H1 (cell line): ENCODE measurements around the gene NKTR. TPM values are rescaled to one million over a fixed set of nuclear protein-coding genes. Genes with fewer than 3 reads are reported as not detected.

Experiments
- CTCF ChIA-PET: fragments of 300-600 bp; sonication (Branson Sonifier 250); formaldehyde crosslinking; loops from one replicate; lab custom pipeline; 2021; ENCODE audit not compliant: partially characterized antibody; lab: Charles Lee
- POLR2A ChIA-PET: fragments of 300-600 bp; sonication (Branson Sonifier 250); formaldehyde crosslinking; loops from one replicate; lab custom pipeline; 2021; ENCODE audit warnings: inconsistent platforms; ENCODE audit not compliant: partially characterized antibody; lab: Charles Lee
- DNase-seq, 2 experiments: peaks; one replicate each; pipeline versions ENCODE4 v3.0.0 to v3.0.0-alpha.2; 2010 to 2022; ENCODE audit warnings: low spot score in 2 of 2, low read depth in 1 of 2, mixed read lengths in 1 of 2
- FAIRE-seq: peaks from 2 replicates; lab custom pipeline; 2011; peaks lifted over from hg19 to GRCh38; lab: Jason Lieb, UNC
- H2AFZ ChIP-seq: 2 replicates; pipeline ENCODE4 v1.8.1; 2012; ENCODE audit warnings: low read length, inconsistent platforms
- H2AK5ac ChIP-seq: 2 replicates; pipeline ENCODE4 v1.6.1; 2013; ENCODE audit warnings: low read depth, low read length
- H2BK120ac ChIP-seq: replicated peaks from 2 replicates; pipeline ENCODE3; 2013; ENCODE audit warnings: low read depth, low read length, inconsistent platforms
- H2BK12ac ChIP-seq: 2 replicates; pipeline ENCODE4 v1.6.1; 2013; ENCODE audit warnings: low read depth, low read length
- H2BK15ac ChIP-seq: 2 replicates; pipeline ENCODE4 v1.6.1; 2013; ENCODE audit warnings: low read length
- H2BK20ac ChIP-seq: 2 replicates; pipeline ENCODE4 v1.6.1; 2013; ENCODE audit warnings: low read length
- H2BK5ac ChIP-seq: 2 replicates; pipeline ENCODE4 v1.6.1; 2013; ENCODE audit warnings: low read depth, low read length
- H3K14ac ChIP-seq: 2 replicates; pipeline ENCODE4 v1.6.1; 2013; ENCODE audit warnings: inconsistent platforms; ENCODE audit not compliant: insufficient read length
- H3K18ac ChIP-seq: 2 replicates; pipeline ENCODE4 v1.6.1; 2013; ENCODE audit warnings: low read length; ENCODE audit errors: extremely low read depth
- H3K23ac ChIP-seq: 2 replicates; pipeline ENCODE4 v1.6.1; 2013; ENCODE audit warnings: inconsistent platforms; ENCODE audit not compliant: insufficient read length
- H3K23me2 ChIP-seq: 2 replicates; pipeline ENCODE4 v1.6.1; 2013; ENCODE audit warnings: low read depth, low read length
- H3K27ac ChIP-seq: 2 replicates; pipeline ENCODE4 v1.6.1; 2011; ENCODE audit warnings: low read depth, low read length, inconsistent platforms
- H3K27me3 ChIP-seq, 4 experiments: replicated peaks in 1 of 4; 1 replicate in 1 of 4; 2 replicates in 3 of 4; pipeline versions ENCODE4 v1.6.1 to v1.8.1; 2011 to 2013; ENCODE audit warnings: low read length in 3 of 4, mild to moderate bottlenecking in 3 of 4, inconsistent platforms in 2 of 4, mixed read lengths in 2 of 4, moderate library complexity in 1 of 4; ENCODE audit not compliant: control insufficient read depth in 3 of 4, insufficient read depth in 3 of 4; ENCODE audit errors: extremely low read depth in 1 of 4
- H3K36me3 ChIP-seq, 4 experiments: 2 replicates each; pipeline versions ENCODE4 v1.6.1 to v1.8.1; 2011 to 2013; ENCODE audit warnings: mild to moderate bottlenecking in 4 of 4, low read length in 3 of 4, moderate library complexity in 2 of 4, control low read depth in 1 of 4, inconsistent platforms in 1 of 4; ENCODE audit not compliant: insufficient read depth in 4 of 4, control insufficient read depth in 2 of 4
- H3K4ac ChIP-seq: replicated peaks from 2 replicates; pipeline ENCODE3; 2013; ENCODE audit warnings: low read length, low read depth, mixed read lengths, inconsistent platforms; ENCODE audit not compliant: insufficient read length
- H3K4me1 ChIP-seq, 4 experiments: replicated peaks in 1 of 4; 1 replicate in 1 of 4; 2 replicates in 3 of 4; pipeline versions ENCODE4 v1.6.1 to v1.8.1; 2011 to 2013; ENCODE audit warnings: low read length in 3 of 4, inconsistent platforms in 2 of 4, mixed read lengths in 1 of 4; ENCODE audit not compliant: insufficient read depth in 4 of 4, control insufficient read depth in 3 of 4
- H3K4me2 ChIP-seq, 2 experiments: 2 replicates each; pipeline versions ENCODE4 v1.6.1 to v1.8.1; 2011 to 2013; ENCODE audit warnings: low read depth in 2 of 2, low read length in 2 of 2, control low read depth in 1 of 2, inconsistent platforms in 1 of 2, mild to moderate bottlenecking in 1 of 2; ENCODE audit not compliant: insufficient read depth in 1 of 2
- H3K4me3 ChIP-seq, 4 experiments: fragments of 200-600, 300-600 bp in 1 of 4; sonication (generic), shearing (Covaris generic), sonication (Bioruptor Twin) in 1 of 4; 2 replicates each; pipeline versions ENCODE4 v1.5.1 to v1.8.1; 2011 to 2016; ENCODE audit warnings: low read length in 4 of 4, low read depth in 3 of 4, control low read depth in 2 of 4, inconsistent platforms in 2 of 4, mild to moderate bottlenecking in 2 of 4, mixed read lengths in 1 of 4, moderate library complexity in 1 of 4; ENCODE audit not compliant: insufficient read depth in 2 of 4; ENCODE audit errors: extremely low read depth in 1 of 4
- H3K56ac ChIP-seq: replicated peaks from 2 replicates; pipeline ENCODE3; 2013; ENCODE audit warnings: low read depth, mild to moderate bottlenecking, mixed read lengths, low read length, inconsistent platforms; ENCODE audit not compliant: insufficient read length
- H3K79me1 ChIP-seq: 2 replicates; pipeline ENCODE4 v1.6.1; 2013; ENCODE audit warnings: low read depth, low read length, control low read depth
- H3K79me2 ChIP-seq, 2 experiments: 2 replicates each; pipeline versions ENCODE4 v1.6.1 to v1.8.1; 2012 to 2013; ENCODE audit warnings: low read length in 2 of 2, mild to moderate bottlenecking in 2 of 2, inconsistent platforms in 1 of 2; ENCODE audit not compliant: insufficient read depth in 2 of 2, control insufficient read depth in 1 of 2
- H3K9ac ChIP-seq, 4 experiments: replicated peaks in 1 of 4; 1 replicate in 1 of 4; 2 replicates in 3 of 4; pipeline versions ENCODE4 v1.6.1 to v1.8.1; 2011 to 2013; ENCODE audit warnings: low read depth in 3 of 4, low read length in 3 of 4, control low read depth in 2 of 4, mild to moderate bottlenecking in 2 of 4, moderate library complexity in 2 of 4, inconsistent platforms in 1 of 4; ENCODE audit errors: extremely low read depth in 1 of 4
- H3K9me3 ChIP-seq, 2 experiments: 2 replicates each; pipeline versions ENCODE4 v1.6.1 to v1.8.1; 2012 to 2013; ENCODE audit warnings: mild to moderate bottlenecking in 2 of 2, moderate library complexity in 2 of 2, control low read depth in 1 of 2, inconsistent platforms in 1 of 2, low read depth in 1 of 2, low read length in 1 of 2, mixed read lengths in 1 of 2; ENCODE audit not compliant: insufficient read depth in 2 of 2
- H4K20me1 ChIP-seq, 2 experiments: replicated peaks in 1 of 2; 2 replicates each; pipeline versions ENCODE3 to v1.8.1; 2011 to 2013; ENCODE audit warnings: inconsistent platforms in 2 of 2, low read length in 2 of 2, mild to moderate bottlenecking in 1 of 2; ENCODE audit not compliant: insufficient read depth in 2 of 2, control insufficient read depth in 1 of 2
- H4K5ac ChIP-seq: 2 replicates; pipeline ENCODE4 v1.6.1; 2013; ENCODE audit warnings: low read length, low read depth, mixed read lengths, inconsistent platforms; ENCODE audit not compliant: insufficient read length
- H4K8ac ChIP-seq: 2 replicates; pipeline ENCODE4 v1.8.0; 2013; ENCODE audit warnings: mild to moderate bottlenecking, moderate library complexity, low read length, inconsistent platforms; ENCODE audit not compliant: insufficient read depth; ENCODE audit errors: extremely low read depth
- H4K91ac ChIP-seq: replicated peaks from 2 replicates; pipeline ENCODE3; 2013; ENCODE audit warnings: low read length, mixed read lengths, inconsistent platforms; ENCODE audit not compliant: insufficient read length
- ATF2 ChIP-seq: IDR thresholded peaks from 2 replicates; pipeline ENCODE4 v1.6.1; 2012; ENCODE audit warnings: low read length, inconsistent platforms
- NANOG ChIP-seq: IDR thresholded peaks from 2 replicates; pipeline ENCODE4 v1.6.1; 2011; ENCODE audit warnings: low read length, low read depth, mild to moderate bottlenecking, inconsistent platforms; ENCODE audit not compliant: insufficient read depth, poor library complexity, severe bottlenecking
- YY1 ChIP-seq: IDR thresholded peaks from 2 replicates; pipeline ENCODE4 v1.6.1; 2011; ENCODE audit warnings: low read depth, mild to moderate bottlenecking, low read length
- WGBS, 2 experiments: shearing (Covaris generic) in 1 of 2; methylation state at CpG; one replicate each; pipeline versions ENCODE4 v1.1.6 to v1.1.7; 2013 to 2015; ENCODE audit warnings: low lambda C conversion rate in 2 of 2, mixed read lengths in 2 of 2, inconsistent platforms in 1 of 2, low coverage in 1 of 2, missing lambda C conversion rate in 1 of 2; ENCODE audit not compliant: insufficient replicate concordance in 2 of 2, insufficient coverage in 1 of 2, insufficient read length in 1 of 2; ENCODE audit errors: extremely low coverage in 1 of 2, missing lambda C conversion rate in 1 of 2; 5-methylcytosine and 5-hydroxymethylcytosine counted together
- polyA plus RNA-seq, 7 experiments: library from polyadenylated mRNA; depleted of rRNA in 3 of 7; stranded (reverse) in 5 of 7; unstranded in 2 of 7; fragments of >200 nt in 5 of 7; fragments of 200-250 nt in 2 of 7; gene quantifications; 1 replicate in 5 of 7; 2 replicates in 1 of 7; 4 replicates in 1 of 7; pipeline versions ENCODE4 v1.2.1 to v1.2.3, GENCODE V29; 2011 to 2013; ENCODE audit warnings: missing spikeins in 2 of 7, mixed read lengths in 2 of 7
- total RNA-seq: library from RNA; stranded (reverse); fragmentation: NEBNext Ultra II Directional; extraction: Animal tissue kit (Norgen Biotek cat#: 25700); gene quantifications from 2 replicates; pipeline ENCODE4 v1.2.1, GENCODE V29; 2021

NKTR gene
- total and polyA plus RNA-seq, 2 of the 8 experiments (the other 6 are each of a cell fraction or from before 2014, with no cell fraction given): 24.1 to 62.2 TPM

GRCh38 chr3:42631620-42632019 lies 31.1 kb downstream of the NKTR start:
- Histone ChIP-seq H2AK5ac (peak overlapping the region; percentile 40; the same call in 1 of the 2 replicates), H4K8ac (no peak overlapping the region), H2BK20ac (peak overlapping the region; percentile 34; the same call in 1 of the 2 replicates), H3K23ac (no peak overlapping the region), H3K4me1 (peaks cover 0 to 12% (median 11%) of the 10 kb centered on the region in 4 experiments; a peak in 5 of 7 replicates), H4K91ac (no peak overlapping the region), H2AFZ (no peak overlapping the region), H3K4me2 (peak overlapping the region in 1 of 2 experiments; percentile 63), H3K9me3 (no peaks in the 10 kb centered on the region), H3K27ac (no peak overlapping the region), H3K4me3 (no peak overlapping the region; a peak in 1 of 8 replicates), H2BK5ac (no peak overlapping the region; the same call in 1 of the 2 replicates), H3K36me3 (peaks cover 10 to 66% (median 38%) of the 10 kb centered on the region in 4 experiments), H4K20me1 (peaks cover 2 to 3% of the 10 kb centered on the region in 2 experiments), H3K79me1 (no peaks in the 10 kb centered on the region), H2BK15ac (no peak overlapping the region), H3K27me3 (no peaks in the 10 kb centered on the region), H3K23me2 (no peaks in the 10 kb centered on the region), H2BK12ac (peak overlapping the region; percentile 22; the same call in 1 of the 2 replicates), H3K79me2 (no peaks in the 10 kb centered on the region), H3K9ac (peak overlapping the region in 1 of 4 experiments; percentile 4; a peak in 1 of 7 replicates), H3K18ac (no peak overlapping the region), H3K4ac (no peak overlapping the region), H4K5ac (no peak overlapping the region), H3K14ac (no peak overlapping the region), H2BK120ac (no peak overlapping the region), H3K56ac (no peak overlapping the region)
- ChIA-PET CTCF (no interaction called here), POLR2A (interaction anchor here (2.2 kb wide), 1 partner anchor 11 kb away, joined by 5 read pairs; no protein-coding TSS in a partner anchor)
- TF ChIP-seq NANOG: peak; percentile 28
- no peak for TF ChIP-seq YY1
- 0 out of 2 replicates have a peak, but pooled peaks have one; percentile 42 for TF ChIP-seq ATF2
- 89% methylated on average over 2 of the region's 2 CpGs; no CpG with 5 or more reads in 1 of the 2 experiments for WGBS, 2 experiments
- FAIRE-seq (peak; percentile 84), DNase-seq (no peak)
